Naive thymus-derived CD8-positive, alpha-beta T cell (primary cell): ENCODE data around the gene MUC5B. TPM values are rescaled to one million over a fixed set of nuclear protein-coding genes. Genes with fewer than 3 reads are reported as not detected.

Experiments
- ATAC-seq, 2 donors: fragments of 150-1000 bp; cut with Tn5 transposase in 1 of 2; sonication (Bioruptor Pico), chemical (Tn5 transposase) in 1 of 2; 1 replicate in 1 of 2; 2 replicates in 1 of 2; pipeline ENCODE4 v1.10.0; 2021; ENCODE audit warnings: mild to moderate bottlenecking in 2 of 2, moderate library complexity in 2 of 2
- POLR2A ChIA-PET: fragments of 350-600 bp; sonication (Branson Sonifier 250); formaldehyde crosslinking; loops from one replicate; lab custom pipeline; 2021; ENCODE audit warnings: antibody characterized with exemption; lab: Charles Lee
- DNase-seq, 10 donors: peaks; one replicate each; pipeline versions ENCODE4 v3.0.0 to v3.0.0-alpha.2; 2020 to 2022
- H3K27ac Mint-ChIP-seq, 10 donors: one replicate each; pipeline ENCODE4 v1.8.0; 2020 to 2022; ENCODE audit warnings: mild to moderate bottlenecking in 10 of 10, mixed read lengths in 10 of 10, moderate library complexity in 4 of 10, inconsistent platforms in 1 of 10
- H3K27me3 Mint-ChIP-seq, 5 donors: one replicate each; pipeline ENCODE4 v1.8.0; 2021 to 2022; ENCODE audit warnings: mixed read lengths in 5 of 5
- H3K36me3 Mint-ChIP-seq, 3 donors: one replicate each; pipeline ENCODE4 v1.8.0; 2020 to 2022; ENCODE audit warnings: mixed read lengths in 3 of 3, mild to moderate bottlenecking in 2 of 3, inconsistent platforms in 1 of 3
- H3K4me1 Mint-ChIP-seq, 4 donors: one replicate each; pipeline ENCODE4 v1.8.0; 2021 to 2022; ENCODE audit warnings: mixed read lengths in 4 of 4
- H3K4me3 Mint-ChIP-seq, 10 donors: one replicate each; pipeline ENCODE4 v1.8.0; 2020 to 2022; ENCODE audit warnings: mild to moderate bottlenecking in 10 of 10, mixed read lengths in 10 of 10, moderate library complexity in 6 of 10, inconsistent platforms in 1 of 10
- H3K9me3 Mint-ChIP-seq, 9 donors: one replicate each; pipeline ENCODE4 v1.8.0; 2020 to 2022; ENCODE audit warnings: mixed read lengths in 9 of 9, mild to moderate bottlenecking in 3 of 9, inconsistent platforms in 1 of 9, moderate library complexity in 1 of 9
- polyA plus RNA-seq, 3 donors: library from polyadenylated mRNA; unstranded; fragments of 300-500 nt; fragmentation: Illumina TruSeq; gene quantifications; one replicate each; pipeline ENCODE4 v1.2.3, GENCODE V29; 2021
- total RNA-seq, 8 experiments: library from RNA in 2 of 8; stranded (reverse) in 2 of 8; gene quantifications; one replicate each; pipeline ENCODE4 v1.2.3 and lab custom pipeline; 2021 to 2026

The MUC5B gene
- total and polyA plus RNA-seq, 5 experiments from 2014 or later = not detected

DNA sequence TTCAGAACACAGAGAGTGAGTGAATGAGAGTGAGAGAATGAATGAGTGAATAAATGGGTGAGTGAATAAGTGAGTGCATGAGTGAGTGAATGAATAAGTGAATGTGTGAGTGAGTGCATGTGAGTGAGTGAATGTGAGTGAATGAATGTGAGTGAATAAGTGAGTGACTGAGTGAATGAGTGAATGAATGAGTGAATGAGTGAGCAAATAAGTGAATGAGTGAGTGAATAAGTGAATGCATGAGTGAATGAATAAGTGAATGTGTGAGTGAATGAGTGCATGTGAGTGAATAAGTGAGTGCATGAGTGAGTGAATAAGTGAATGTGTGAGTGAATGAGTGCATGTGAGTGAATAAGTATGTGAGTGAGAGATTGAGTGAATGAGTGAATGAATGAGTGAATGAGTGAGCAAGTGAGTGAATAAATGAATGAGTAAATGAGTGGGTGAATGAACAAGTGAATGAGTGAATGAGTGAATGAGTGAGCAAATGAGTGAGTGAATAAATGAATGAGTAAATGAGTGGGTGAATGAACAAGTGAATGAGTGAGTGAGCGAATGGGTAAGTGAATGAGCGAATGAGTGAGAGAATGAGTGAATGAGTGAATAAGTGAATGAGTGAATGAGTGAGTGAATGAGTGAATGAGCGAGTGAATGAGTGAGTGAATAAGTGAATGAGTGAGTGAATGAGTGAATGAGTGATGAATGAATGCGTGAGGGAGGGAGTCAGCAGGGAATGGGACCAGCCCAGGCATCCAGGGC lies 21.3 kb upstream of the MUC5B start:
- Mint-ChIP-seq H3K27me3 (peaks cover 0 to 5% (median 1%) of the 10 kb centered on the region in 5 donors), H3K9me3 (no peaks in the 10 kb centered on the region), H3K27ac (no peak overlapping the region), H3K4me3 (no peak overlapping the region), H3K4me1 (no peaks in the 10 kb centered on the region), H3K36me3 (no peaks in the 10 kb centered on the region)
- no peak for DNase-seq
- POLR2A ChIA-PET = no interaction called here
- ATAC-seq = no peak

DNA sequence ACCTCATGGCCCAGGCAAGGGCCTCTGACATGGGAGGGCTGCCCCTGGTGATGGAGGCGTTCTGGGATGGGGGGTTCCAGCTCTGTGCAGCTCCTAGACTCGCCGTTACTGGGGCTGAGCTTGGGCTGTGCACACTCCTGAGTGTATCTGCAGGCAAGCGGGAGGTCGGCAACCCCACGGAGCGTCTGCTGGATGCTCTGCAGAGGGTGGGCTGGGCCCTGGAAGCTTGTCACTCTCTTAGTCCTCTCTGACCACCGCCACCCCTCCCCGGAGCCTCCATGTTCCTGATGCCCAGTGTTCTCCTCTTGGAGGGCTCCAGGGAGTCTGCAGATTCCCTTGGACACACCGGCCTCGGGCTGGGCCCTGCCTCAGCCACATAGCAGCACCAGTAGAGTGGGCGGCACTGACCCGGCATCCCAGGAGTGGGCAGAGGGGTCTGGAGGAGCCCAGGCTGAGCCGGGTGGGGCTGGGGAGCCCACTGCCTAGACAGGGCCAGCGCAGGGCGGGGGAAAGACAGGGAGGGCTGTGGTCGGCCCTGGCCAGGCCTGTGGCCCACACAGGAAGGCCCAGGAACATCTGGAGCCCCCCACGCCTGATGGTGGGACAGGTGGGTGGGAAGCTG lies 20.6 kb upstream of the MUC5B start:
- H3K4me1 Mint-ChIP-seq = no peaks in the 10 kb centered on the region
- H3K9me3 Mint-ChIP-seq = no peaks in the 10 kb centered on the region
- no peak overlapping the region for H3K4me3 Mint-ChIP-seq
- DNase-seq (peak in 2 of 10 donors; percentile 7 to 62), ATAC-seq (peak; percentile 17 to 58)
- POLR2A ChIA-PET = no interaction called here
- peaks cover 0 to 5% (median 0%) of the 10 kb centered on the region in 5 donors for H3K27me3 Mint-ChIP-seq
- H3K27ac Mint-ChIP-seq = no peak overlapping the region
- H3K36me3 Mint-ChIP-seq = no peaks in the 10 kb centered on the region

- POLR2A ChIA-PET = no interaction called here
- DNase-seq (peak; percentile 33 to 76 (median 62)), ATAC-seq (peak; percentile 83 to 95)
- peaks cover 0 to 5% (median 0%) of the 10 kb centered on the region in 5 donors for H3K27me3 Mint-ChIP-seq
- H3K9me3 Mint-ChIP-seq = no peaks in the 10 kb centered on the region
- no peaks in the 10 kb centered on the region for H3K36me3 Mint-ChIP-seq
- H3K4me1 Mint-ChIP-seq = no peaks in the 10 kb centered on the region
- H3K4me3 Mint-ChIP-seq = no peak overlapping the region
- H3K27ac Mint-ChIP-seq = no peak overlapping the region
These were observed 19.9 kb upstream of the MUC5B start for GRCh38 chr11:1202776-1203504.

DNA sequence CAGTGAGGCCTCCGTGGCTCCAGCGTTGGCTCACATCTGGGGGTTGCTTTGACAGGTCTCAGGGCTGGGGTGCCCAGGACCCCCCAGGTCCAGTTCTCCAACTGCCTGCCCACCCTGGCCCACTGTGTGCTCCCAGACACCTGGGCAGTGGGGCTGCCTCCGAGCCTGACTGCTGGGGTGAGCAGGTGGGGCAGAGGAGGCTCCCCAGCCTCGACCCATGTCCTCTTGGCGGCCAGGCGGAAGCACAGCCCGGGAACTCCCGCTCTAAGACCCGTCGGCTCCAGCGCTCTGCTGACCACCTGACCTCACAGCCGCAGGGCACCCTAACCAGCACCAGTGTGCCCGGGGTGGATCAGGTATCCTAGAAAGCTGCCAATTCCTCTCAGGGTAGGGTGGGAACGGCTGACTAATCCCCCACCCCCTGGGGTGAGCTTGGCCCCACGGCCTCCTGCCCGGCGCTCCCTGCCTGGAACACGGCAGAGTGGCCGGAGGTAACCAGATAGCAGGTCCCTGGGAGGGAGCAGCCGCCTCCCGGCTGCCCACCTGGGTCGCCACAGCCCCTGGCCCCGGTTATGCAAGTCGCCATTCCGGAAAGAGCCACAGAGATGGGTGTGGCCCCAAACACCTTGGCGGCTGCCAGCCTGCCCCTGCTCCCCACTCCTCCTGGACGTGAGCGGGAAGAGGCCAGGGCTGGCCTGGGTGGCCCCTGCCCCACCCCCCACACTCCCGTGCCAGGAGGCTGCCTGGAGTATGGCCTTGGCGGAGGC lies 19.2 kb upstream of the MUC5B start:
- no peaks in the 10 kb centered on the region for H3K4me1 Mint-ChIP-seq
- no peak overlapping the region for H3K4me3 Mint-ChIP-seq
- no peak for ATAC-seq
- H3K36me3 Mint-ChIP-seq = no peaks in the 10 kb centered on the region
- no peak overlapping the region for H3K27ac Mint-ChIP-seq
- H3K9me3 Mint-ChIP-seq = peaks cover 0 to under 1% (median 0%) of the 10 kb centered on the region in 9 donors
- H3K27me3 Mint-ChIP-seq = peaks cover 0 to 5% (median 0%) of the 10 kb centered on the region in 5 donors
- peak in 2 of 10 donors; percentile 3 to 59 for DNase-seq
- POLR2A ChIA-PET = no interaction called here

DNA sequence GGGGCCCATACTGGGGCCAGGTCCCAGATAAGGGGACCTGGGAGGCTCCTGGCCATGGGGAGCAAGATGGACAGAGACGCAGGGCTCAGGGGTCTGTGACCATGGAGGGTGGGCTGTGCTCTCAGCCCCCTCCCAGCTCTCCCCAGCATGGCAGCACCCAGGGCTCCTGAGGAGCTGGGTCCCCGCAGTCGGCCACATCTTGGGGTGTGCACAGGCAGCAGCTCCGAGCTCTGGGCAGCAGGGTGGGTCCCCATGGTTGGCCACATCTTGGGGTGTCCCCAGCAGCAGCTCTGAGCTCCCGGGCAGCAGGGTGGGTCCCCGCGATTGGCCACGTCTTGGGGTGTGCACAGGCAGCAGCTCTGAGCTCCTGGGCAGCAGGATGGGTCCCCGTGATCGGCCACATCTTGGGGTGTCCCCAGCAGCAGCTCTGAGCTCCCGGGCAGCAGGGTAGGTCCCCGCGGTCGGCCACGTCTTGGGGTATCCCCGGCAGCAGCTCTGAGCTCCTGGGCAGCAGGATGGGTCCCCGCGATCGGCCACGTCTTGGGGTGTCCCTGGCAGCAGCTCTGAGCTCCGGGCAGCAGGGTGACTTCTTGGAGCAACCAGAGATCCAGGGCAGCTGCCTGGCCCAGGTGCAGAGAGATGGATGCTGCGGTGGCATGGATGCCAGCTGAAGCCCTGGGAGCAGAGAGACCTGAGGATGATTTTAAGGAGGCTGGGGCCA lies 18.3 kb upstream of the MUC5B start:
- no peaks in the 10 kb centered on the region for H3K36me3 Mint-ChIP-seq
- ATAC-seq = no peak
- POLR2A ChIA-PET = no interaction called here
- DNase-seq = peak in 2 of 10 donors; percentile 1 to 50
- H3K4me3 Mint-ChIP-seq = no peak overlapping the region
- H3K4me1 Mint-ChIP-seq = no peaks in the 10 kb centered on the region
- peaks cover 0 to 10% (median 0%) of the 10 kb centered on the region in 5 donors for H3K27me3 Mint-ChIP-seq
- no peak overlapping the region for H3K27ac Mint-ChIP-seq
- H3K9me3 Mint-ChIP-seq = peaks cover 0 to 3% (median 0%) of the 10 kb centered on the region in 9 donors

GRCh38 chr11:1205121-1205986 lies 17.5 kb upstream of the MUC5B start:
- POLR2A ChIA-PET = no interaction called here

GRCh38 chr11:1205987-1206331 lies 16.9 kb upstream of the MUC5B start:
- Mint-ChIP-seq H3K27ac (no peak overlapping the region), H3K27me3 (peaks cover 0 to 8% (median 4%) of the 10 kb centered on the region in 5 donors), H3K36me3 (peaks cover 0 to 8% (median 0%) of the 10 kb centered on the region in 3 donors), H3K4me3 (no peak overlapping the region), H3K9me3 (peaks cover under 1 to 13% (median 10%) of the 10 kb centered on the region in 9 donors), H3K4me1 (no peaks in the 10 kb centered on the region)
- POLR2A ChIA-PET = no interaction called here
- ATAC-seq (no peak), DNase-seq (peak in 1 of 10 donors; percentile 23)

More at GRCh38 chr11:1205121-1205986, 17.5 kb upstream of the MUC5B start:
- Mint-ChIP-seq H3K36me3 (peaks cover 0 to 5% (median 0%) of the 10 kb centered on the region in 3 donors), H3K27ac (peak overlapping the region in 1 of 10 donors; percentile 59), H3K9me3 (peaks cover 0 to 7% (median 6%) of the 10 kb centered on the region in 9 donors), H3K27me3 (peaks cover 0 to 8% (median 2%) of the 10 kb centered on the region in 5 donors), H3K4me3 (no peak overlapping the region), H3K4me1 (no peaks in the 10 kb centered on the region)
- DNase-seq = peak in 2 of 10 donors; percentile 2 to 50
- no peak for ATAC-seq

DNA sequence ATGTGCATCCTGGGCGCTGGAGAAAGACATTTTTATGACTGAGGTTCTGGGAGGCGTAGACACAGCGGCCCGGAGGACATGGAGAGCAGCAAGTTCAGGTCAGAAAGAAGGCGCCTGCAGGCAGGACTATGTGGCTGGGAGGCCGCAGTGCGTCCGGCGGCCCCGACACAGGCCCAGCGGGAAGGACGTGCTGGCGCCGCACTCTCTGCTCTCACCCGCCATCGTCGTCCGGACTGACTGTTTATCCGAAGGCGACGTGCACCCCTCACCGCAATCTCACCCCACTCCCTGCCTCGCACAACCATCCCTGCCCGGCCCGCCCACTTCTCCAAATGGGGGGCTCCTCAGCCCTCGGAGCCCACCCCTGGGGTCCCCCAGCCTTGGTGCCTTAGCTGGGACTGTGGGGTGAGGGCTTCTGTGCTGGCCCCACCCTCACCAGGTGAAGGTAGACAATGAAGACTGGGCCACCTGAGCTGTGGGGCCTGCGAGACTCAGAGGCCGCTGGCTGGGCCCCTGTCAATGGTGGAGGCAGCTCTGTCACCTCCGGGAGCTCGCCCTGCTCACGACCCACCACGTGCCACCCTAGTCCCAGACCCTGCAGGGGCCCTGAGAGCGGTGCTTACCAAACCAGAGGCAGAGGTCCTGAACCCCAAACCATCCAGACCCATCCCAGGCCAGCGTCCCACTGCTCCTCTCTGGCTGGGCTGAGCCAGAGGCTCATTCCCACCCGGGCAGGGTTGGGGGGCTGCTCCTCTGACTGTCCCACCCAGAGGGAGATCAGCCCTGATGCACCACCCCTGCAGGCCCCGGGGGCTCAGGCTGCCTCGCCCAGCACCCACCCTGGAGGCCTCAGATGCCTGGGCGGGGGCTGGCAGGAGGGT lies 16.2 kb upstream of the MUC5B start:
- Mint-ChIP-seq H3K9me3 (peaks cover 7 to 20% (median 17%) of the 10 kb centered on the region in 9 donors), H3K27ac (no peak overlapping the region), H3K27me3 (peaks cover 0 to 13% (median 6%) of the 10 kb centered on the region in 5 donors), H3K36me3 (peaks cover 0 to 15% (median 3%) of the 10 kb centered on the region in 3 donors), H3K4me3 (no peak overlapping the region), H3K4me1 (no peaks in the 10 kb centered on the region)
- POLR2A ChIA-PET = no interaction called here
- DNase-seq (peak in 2 of 10 donors; percentile 0 to 54), ATAC-seq (no peak)

GRCh38 chr11:1207401-1208143 lies 15.3 kb upstream of the MUC5B start:
- H3K4me3 Mint-ChIP-seq = no peak overlapping the region
- peaks cover 11 to 29% (median 25%) of the 10 kb centered on the region in 9 donors for H3K9me3 Mint-ChIP-seq
- no peak overlapping the region for H3K27ac Mint-ChIP-seq
- H3K4me1 Mint-ChIP-seq = no peaks in the 10 kb centered on the region
- POLR2A ChIA-PET = no interaction called here
- no peak for ATAC-seq
- H3K27me3 Mint-ChIP-seq = peaks cover 0 to 14% (median 8%) of the 10 kb centered on the region in 5 donors
- DNase-seq = peak in 2 of 10 donors; percentile 5 to 44
- H3K36me3 Mint-ChIP-seq = peaks cover 0 to 25% (median 7%) of the 10 kb centered on the region in 3 donors

DNA sequence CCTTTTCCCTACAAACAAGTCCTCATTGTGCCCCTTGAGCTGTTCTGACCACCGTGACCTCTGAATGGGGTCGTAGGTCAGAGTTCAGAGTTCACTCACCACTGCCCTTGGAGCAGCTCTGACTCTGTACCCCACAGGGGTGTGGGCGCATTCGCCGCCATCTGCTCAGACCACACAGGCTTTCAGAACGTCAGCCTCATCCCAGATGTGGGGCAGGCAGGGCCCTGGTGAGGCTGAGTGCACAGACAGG lies 14.8 kb upstream of the MUC5B start:
- DNase-seq (peak in 2 of 10 donors; percentile 3 to 31), ATAC-seq (no peak)
- Mint-ChIP-seq H3K9me3 (peaks cover 13 to 34% (median 28%) of the 10 kb centered on the region in 9 donors), H3K4me1 (no peaks in the 10 kb centered on the region), H3K36me3 (peaks cover 0 to 26% (median 7%) of the 10 kb centered on the region in 3 donors), H3K4me3 (no peak overlapping the region), H3K27ac (no peak overlapping the region), H3K27me3 (peaks cover 0 to 14% (median 8%) of the 10 kb centered on the region in 5 donors)
- POLR2A ChIA-PET = no interaction called here
